ENCODE measurements around the gene MAN2B1. TPM values are rescaled to one million over a fixed set of nuclear protein-coding genes. Genes with fewer than 3 reads are reported as not detected.

Gene MAN2B1
- total RNA-seq, 4 donors from 2014 or later = 51.9 to 84.2 (median 68.0) TPM

- DNase-seq = no peak
- peaks cover 0 to 28% (median 0%) of the 10 kb centered on the region in 3 donors for H3K36me3 ChIP-seq
- peak overlapping the region; percentile 83 to 98 (median 86) for H3K4me3 ChIP-seq
- TF ChIP-seq, protein P1, sequence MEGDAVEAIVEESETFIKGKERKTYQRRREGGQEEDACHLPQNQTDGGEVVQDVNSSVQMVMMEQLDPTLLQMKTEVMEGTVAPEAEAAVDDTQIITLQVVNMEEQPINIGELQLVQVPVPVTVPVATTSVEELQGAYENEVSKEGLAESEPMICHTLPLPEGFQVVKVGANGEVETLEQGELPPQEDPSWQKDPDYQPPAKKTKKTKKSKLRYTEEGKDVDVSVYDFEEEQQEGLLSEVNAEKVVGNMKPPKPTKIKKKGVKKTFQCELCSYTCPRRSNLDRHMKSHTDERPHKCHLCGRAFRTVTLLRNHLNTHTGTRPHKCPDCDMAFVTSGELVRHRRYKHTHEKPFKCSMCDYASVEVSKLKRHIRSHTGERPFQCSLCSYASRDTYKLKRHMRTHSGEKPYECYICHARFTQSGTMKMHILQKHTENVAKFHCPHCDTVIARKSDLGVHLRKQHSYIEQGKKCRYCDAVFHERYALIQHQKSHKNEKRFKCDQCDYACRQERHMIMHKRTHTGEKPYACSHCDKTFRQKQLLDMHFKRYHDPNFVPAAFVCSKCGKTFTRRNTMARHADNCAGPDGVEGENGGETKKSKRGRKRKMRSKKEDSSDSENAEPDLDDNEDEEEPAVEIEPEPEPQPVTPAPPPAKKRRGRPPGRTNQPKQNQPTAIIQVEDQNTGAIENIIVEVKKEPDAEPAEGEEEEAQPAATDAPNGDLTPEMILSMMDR (IDR thresholded peaks at IDR 0.05) = no peak
- TF ChIP-seq POLR2A (IDR thresholded peaks at IDR 0.05) = no peak
- H3K9me3 ChIP-seq = no peaks in the 10 kb centered on the region
- peak overlapping the region; percentile 84 to 93 (median 89) for H3K27ac ChIP-seq
- no peaks in the 10 kb centered on the region for H3K27me3 ChIP-seq
- peaks cover 0 to 42% (median 19%) of the 10 kb centered on the region in 4 donors for H3K4me1 ChIP-seq
Observed at GRCh38 chr19:12670159-12670928, 3.8 kb upstream of the MAN2B1 start.

DNA sequence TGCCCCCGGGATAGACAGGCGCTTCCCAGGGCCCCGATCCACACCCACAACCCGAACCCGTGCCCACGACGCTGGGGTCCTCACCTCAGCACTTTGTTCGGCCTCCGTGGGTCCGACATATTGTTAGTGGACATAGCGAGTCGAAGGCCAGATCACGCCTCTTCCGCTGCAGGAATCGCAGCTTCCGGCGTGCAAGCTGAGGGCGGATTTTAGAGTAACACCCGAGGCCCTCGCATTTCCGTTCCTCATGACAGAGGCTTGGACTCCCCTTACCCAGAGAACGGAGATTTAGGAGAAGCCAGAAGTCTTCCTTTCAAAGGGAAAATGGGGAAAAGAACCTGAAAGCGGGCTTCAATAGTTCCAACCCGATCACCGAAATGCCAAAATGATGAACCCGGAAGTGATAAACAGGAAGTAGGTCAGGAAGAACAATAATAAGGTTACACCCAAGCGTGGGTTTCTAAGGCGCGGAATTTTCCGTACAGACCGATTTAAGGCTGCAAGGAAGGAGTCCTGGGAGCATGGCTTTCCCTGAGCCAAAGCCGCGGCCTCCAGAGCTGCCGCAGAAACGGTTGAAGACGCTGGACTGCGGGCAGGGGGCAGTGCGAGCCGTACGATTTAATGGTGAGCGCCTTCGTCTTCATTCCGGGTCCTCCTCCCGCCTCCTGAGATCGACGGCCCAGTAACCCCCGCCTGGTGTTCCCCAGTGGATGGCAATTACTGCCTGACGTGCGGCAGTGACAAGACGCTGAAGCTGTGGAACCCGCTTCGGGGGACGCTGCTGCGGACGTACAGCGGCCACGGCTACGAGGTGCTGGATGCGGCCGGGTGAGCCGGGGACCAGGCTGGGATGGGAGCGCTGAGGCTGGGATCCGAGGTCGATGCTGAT lies 3.0 kb upstream of the MAN2B1 start:
- no peaks in the 10 kb centered on the region for H3K27me3 ChIP-seq
- DNase-seq = peak; percentile 78 to 89 (median 84)
- H3K36me3 ChIP-seq = peaks cover 0 to 25% (median 0%) of the 10 kb centered on the region in 3 donors
- TF ChIP-seq POLR2A (IDR thresholded peaks at IDR 0.05) = peak; percentile 3 to 29
- TF ChIP-seq, protein P1 (IDR thresholded peaks at IDR 0.05) = no peak
- H3K27ac ChIP-seq = peak overlapping the region; percentile 84 to 93 (median 89)
- peaks cover 0 to 42% (median 22%) of the 10 kb centered on the region in 4 donors for H3K4me1 ChIP-seq
- peak overlapping the region; percentile 83 to 98 (median 86) for H3K4me3 ChIP-seq
- no peaks in the 10 kb centered on the region for H3K9me3 ChIP-seq

- DNase-seq = peak in 2 of 3 donors; percentile 53 to 73
- H3K4me1 ChIP-seq = peaks cover 0 to 42% (median 25%) of the 10 kb centered on the region in 4 donors
- no peaks in the 10 kb centered on the region for H3K27me3 ChIP-seq
- peak in 1 of 2 donors; percentile 27 for TF ChIP-seq POLR2A (IDR thresholded peaks at IDR 0.05)
- TF ChIP-seq, protein P1 (IDR thresholded peaks at IDR 0.05) = no peak
- H3K36me3 ChIP-seq = peaks cover 0 to 25% (median 0%) of the 10 kb centered on the region in 3 donors
- H3K27ac ChIP-seq = peak overlapping the region; percentile 84 to 93 (median 89)
- peak overlapping the region; percentile 83 to 98 (median 86) for H3K4me3 ChIP-seq
- H3K9me3 ChIP-seq = no peaks in the 10 kb centered on the region
Observed at GRCh38 chr19:12668932-12669269, 2.4 kb upstream of the MAN2B1 start.

- Histone ChIP-seq H3K9me3 (no peaks in the 10 kb centered on the region), H3K4me1 (peaks cover 0 to 42% (median 25%) of the 10 kb centered on the region in 4 donors), H3K4me3 (peak overlapping the region; percentile 83 to 98 (median 86)), H3K27me3 (no peaks in the 10 kb centered on the region), H3K36me3 (peaks cover 0 to 26% (median 0%) of the 10 kb centered on the region in 3 donors), H3K27ac (peak overlapping the region in 3 of 4 donors; percentile 84 to 90 (median 88))
- no peak for DNase-seq
- no peak for TF ChIP-seq POLR2A (IDR thresholded peaks at IDR 0.05)
- TF ChIP-seq, protein P1 (IDR thresholded peaks at IDR 0.05) = no peak
Observed at GRCh38 chr19:12668346-12668745, 1.8 kb upstream of the MAN2B1 start.

DNA sequence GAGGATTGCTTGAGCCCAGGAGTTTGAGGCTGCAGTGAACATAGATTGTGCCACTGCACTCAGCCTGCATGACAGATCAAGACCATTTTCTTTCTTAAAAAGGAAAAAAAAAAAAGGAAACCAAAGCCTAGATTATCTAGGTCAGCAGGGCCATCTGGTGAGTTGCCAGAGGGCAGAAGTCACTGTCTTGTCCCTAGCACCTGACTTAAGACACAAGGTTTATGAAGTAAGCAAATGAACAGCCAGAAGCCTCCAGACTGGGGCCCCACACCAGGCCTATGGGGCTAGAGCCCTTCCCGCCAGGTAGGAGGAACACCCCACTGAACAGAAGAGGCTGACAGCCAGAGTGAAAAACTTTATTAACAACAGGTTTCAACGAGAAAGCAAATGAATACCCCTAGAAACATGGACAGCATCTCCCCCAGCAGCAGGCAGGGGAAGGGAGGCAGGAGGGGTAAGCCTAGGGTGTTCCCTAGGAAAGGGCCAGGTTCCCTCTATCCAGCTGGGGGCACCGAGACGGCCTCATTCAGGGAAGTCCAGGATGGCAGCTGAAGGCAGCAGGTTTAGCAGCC lies 1.3 kb upstream of the MAN2B1 start:
- H3K36me3 ChIP-seq = peaks cover 0 to 28% (median 0%) of the 10 kb centered on the region in 3 donors
- H3K4me3 ChIP-seq = peak overlapping the region in 2 of 4 donors; percentile 84 to 98
- no peaks in the 10 kb centered on the region for H3K27me3 ChIP-seq
- no peak overlapping the region for H3K27ac ChIP-seq
- DNase-seq = no peak
- peaks cover 0 to 42% (median 25%) of the 10 kb centered on the region in 4 donors for H3K4me1 ChIP-seq
- no peaks in the 10 kb centered on the region for H3K9me3 ChIP-seq
- TF ChIP-seq, protein P1 (IDR thresholded peaks at IDR 0.05) = no peak
- no peak for TF ChIP-seq POLR2A (IDR thresholded peaks at IDR 0.05)

Measured in Peyer's patch (tissue), 4 donors.